GM18951 (cell line): ENCODE measurements around the gene ARHGEF38.

Experiments used
- POLR2A ChIP-seq: IDR thresholded peaks from 4 replicates; pipeline ENCODE4 v1.6.1; 2011; ENCODE audit warnings: mild to moderate bottlenecking; ENCODE audit not compliant: insufficient read length, insufficient read depth; ENCODE audit errors: extremely low read depth
- in situ Hi-C: fragments of 300-500 bp; cut with MboI; formaldehyde crosslinking; loops from one replicate; pipeline ENCODE4 v1.12.0; 2022; ENCODE audit warnings: low sequenced_read_pairs, mixed read lengths, inconsistent platforms; ENCODE audit not compliant: unreplicated experiment

ARHGEF38 gene

DNA sequence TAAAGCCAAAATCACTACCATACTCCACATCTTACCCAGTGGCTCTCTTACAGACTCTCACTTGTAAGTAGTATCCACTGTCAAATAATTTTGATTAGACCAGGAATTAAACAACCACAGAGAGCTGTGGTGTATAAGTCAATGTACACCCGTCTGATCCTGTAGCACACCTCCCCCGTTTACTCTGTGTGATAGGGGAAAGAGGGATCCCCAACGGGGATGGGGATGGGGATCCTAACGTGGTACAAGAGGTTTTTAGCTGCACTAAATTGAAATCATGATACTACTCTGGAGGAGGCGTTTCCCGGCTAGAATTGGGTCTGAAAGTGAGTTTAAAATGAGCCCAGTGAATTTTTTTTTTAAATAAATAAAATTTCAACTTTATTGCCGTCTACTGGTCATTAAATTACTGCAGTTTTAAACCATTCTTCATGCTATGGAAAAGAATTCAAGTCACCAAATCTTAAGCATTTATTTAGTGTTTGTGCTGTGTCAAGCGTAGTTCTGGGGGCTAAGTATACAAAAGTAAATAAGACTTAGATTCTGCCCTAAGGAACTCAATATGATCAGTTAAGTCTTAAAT is 79.5 kb downstream of the ARHGEF38 start:
- no peak for TF ChIP-seq POLR2A
- in situ Hi-C loops, result no loop called here

DNA sequence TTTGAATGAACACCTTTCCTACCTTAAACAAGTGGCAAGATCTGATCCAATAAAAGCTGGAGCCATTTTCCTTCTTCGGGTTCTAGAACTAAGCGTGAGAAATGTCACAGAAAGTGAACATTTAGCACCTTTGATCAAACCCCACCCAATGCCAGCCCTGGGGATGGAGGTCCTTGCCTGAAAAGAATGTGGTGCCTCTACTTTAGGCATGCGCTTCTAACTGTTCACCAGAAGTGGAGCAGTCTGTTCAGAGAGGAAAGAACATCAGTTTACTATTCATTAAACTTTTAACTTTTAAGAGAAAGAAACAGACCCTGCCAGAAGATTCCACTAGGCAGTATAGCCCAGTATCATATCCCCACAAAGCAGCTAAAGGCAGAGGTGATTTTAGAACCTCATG is 80.2 kb downstream of the ARHGEF38 start:
- no peak for TF ChIP-seq POLR2A
- in situ Hi-C loops, result no loop called here

DNA sequence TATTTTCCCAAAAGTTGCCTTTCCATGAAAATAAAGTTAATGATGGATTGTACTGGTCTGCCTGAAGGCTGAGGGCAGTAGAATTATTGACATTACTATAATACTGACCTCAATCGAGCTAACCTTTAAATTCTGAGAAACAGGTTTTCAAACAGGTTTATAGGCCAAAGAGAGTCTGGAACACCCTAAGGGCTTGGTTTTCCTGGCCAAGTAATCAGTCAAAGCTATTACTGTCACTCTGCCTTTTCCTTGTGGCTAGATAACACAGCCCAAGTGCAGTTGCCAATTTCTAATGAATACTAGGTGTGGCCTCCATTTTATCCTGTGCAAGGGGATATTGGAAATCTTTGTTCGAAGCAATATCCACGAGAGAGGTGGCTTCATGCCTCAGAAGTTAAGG is 80.8 kb downstream of the ARHGEF38 start:
- no peak for TF ChIP-seq POLR2A
- in situ Hi-C loops, result no loop called here

DNA sequence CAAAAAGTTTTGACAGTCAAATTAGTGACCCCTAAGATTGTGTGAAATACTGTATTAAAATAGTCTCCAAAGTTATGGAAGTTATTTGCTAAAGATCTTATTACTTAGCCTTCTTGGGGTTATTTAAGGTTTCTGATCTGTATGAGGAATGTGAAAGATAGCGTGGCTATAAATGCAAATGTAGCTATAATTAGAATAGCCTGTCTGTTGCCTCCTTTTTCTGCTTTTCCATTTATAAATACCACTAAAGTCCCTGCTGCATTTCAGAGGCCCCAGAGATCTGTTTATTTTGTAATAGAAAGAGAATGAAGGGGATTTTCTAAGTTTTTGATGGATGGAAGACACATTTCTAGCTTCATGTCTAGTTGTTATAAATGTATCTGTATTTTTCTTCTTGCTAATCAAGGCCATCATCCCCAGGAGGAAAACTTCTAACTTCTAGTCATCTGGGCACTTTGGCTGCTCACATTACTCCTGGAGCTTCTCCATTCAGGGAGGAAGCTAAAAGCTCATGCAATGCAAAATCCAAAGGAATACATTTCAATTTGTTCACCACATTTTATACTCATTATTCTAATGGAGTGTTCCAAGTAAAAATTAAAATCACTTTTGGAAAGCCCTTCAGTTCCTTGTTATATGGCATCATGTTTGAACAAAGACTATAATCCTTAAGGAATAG is 82.1 kb downstream of the ARHGEF38 start:
- in situ Hi-C loops, result no loop called here
- no peak for TF ChIP-seq POLR2A

DNA sequence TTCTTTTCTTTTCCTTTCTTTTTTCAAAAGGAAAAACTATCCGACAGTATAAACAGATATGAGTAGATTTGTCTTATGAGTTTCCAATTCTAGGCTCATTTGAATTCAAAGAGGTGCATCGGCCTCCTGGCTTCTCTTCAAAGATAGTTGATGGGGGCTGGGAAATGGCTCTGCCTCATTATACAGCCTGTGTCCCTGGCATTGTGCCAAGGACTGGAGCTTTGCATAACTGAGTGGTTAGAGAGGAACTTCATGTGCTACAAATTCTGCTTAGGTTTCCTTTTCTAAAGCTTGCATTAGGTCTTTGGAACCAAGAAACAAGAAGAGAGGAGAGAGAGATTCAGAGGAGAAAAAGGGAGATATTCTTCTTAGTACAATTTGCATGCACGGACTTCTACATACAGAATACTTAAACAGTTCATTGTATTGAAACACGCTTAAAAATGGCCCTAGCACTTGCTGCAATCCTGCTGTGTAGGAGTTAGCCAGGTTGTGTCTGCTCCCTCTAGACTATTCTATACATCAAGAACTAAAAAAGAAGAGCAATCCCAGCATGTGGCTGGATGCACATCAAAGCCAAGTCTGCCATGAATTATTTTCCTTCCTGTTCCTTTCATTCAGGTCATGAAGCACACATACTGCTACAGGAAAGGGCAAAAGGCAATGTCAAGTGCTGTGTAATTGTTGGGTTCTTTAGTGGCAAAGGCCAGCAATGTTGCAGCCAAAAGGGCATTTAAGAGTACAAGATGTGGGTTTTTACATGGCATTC is 85.2 kb downstream of the ARHGEF38 start:
- no peak for TF ChIP-seq POLR2A
- in situ Hi-C loops, result no loop called here

DNA sequence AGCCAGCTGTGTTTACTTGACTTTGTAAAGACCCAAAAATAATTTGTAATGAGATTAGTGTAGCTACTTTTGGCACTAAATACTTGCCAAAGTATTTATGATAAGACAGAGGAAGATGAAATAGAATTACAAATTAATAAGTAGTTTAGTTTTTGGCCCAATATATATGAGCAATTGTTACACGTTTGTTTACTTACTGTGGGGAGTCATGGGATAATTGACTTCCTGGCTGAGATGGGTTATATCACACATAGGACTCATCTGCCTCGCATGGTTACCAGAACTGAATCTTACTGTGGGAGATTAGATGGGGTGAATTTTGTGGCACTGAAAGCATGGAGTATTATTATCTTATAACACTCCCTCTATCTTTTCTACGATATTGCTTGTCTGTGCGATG is 89.4 kb downstream of the ARHGEF38 start:
- in situ Hi-C loops, result no loop called here

DNA sequence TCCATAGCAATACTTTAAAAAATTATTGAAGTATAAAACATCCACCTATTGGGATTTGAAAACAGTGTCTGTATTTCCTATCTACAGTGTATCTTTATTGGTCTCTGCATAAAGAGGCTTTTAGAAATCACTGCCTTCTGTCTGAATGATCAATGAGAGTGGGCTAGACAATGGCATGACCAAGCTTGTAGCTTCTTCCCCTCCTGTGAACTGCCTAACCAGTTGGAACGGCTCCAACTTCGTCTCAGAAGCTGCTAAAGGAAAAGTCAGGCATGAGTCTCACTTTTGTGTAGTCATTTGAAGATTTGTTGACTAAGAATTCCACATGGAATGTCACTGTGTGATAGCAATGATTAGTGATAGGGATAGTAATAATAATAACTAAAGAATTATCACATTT is 91.8 kb downstream of the ARHGEF38 start:
- TF ChIP-seq POLR2A, result no peak
- in situ Hi-C loops, result no loop called here

More for the DNA sequence above, 89.4 kb downstream of the ARHGEF38 start:
- TF ChIP-seq POLR2A, result no peak

DNA sequence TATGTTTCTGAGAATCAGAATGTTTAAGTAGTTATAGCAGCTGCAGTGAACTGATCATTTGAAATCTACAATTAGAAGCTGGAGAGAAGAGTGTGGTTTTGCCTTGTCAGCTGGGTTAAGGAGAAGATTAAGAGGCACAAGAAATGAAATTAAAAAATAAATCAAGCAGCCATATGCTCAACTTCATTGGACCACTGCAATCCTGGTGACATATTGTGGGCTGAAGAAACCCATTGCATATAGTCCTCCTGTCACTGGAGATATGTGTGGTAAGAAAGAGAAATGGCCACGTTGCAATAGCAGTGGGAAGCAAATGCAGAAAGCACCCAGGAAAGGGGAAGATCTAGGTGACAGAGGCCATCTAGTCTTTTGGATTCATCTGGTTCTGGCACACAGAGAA is 93.0 kb downstream of the ARHGEF38 start:
- TF ChIP-seq POLR2A, result no peak
- in situ Hi-C loops, result no loop called here

DNA sequence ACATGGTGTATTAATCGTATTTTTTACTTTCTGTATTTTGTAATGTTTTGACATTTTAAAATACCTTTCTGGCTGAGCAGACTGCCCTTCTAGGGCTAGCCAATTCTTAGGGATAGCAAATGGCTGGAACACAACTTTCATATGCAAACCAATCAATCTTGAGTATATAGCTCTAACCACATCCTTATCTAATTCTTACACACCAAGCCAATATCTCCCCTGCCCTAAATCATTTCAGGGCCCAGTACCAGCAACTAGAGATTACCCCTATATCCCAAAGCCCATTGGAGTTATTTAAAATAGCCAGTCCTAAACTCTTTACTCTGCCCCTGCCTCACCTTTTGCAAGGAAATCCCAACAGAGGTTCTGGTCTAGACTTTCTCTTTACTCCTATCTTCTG is 97.8 kb downstream of the ARHGEF38 start:
- in situ Hi-C loops, result no loop called here
- TF ChIP-seq POLR2A, result no peak

DNA sequence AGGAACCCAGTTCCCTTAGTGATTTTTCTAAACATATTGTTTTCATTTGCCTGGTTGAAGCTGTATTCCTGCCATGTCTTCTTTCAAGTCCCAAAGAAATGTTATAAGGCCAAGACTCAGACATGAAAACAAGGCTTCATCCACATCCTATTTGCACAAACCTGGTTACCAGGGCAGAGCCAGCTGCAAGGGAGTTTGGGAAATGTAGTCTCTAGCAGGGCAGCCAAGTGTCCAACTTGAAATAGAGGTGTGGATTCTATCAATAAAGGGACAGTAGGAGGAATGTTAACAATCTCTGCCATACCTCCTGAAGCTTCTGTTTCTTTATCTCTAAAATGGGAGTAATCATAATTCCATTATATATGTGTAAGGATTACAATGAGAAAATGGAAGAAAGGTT is 99.5 kb downstream of the ARHGEF38 start:
- no peak for TF ChIP-seq POLR2A
- in situ Hi-C loops, result no loop called here

DNA sequence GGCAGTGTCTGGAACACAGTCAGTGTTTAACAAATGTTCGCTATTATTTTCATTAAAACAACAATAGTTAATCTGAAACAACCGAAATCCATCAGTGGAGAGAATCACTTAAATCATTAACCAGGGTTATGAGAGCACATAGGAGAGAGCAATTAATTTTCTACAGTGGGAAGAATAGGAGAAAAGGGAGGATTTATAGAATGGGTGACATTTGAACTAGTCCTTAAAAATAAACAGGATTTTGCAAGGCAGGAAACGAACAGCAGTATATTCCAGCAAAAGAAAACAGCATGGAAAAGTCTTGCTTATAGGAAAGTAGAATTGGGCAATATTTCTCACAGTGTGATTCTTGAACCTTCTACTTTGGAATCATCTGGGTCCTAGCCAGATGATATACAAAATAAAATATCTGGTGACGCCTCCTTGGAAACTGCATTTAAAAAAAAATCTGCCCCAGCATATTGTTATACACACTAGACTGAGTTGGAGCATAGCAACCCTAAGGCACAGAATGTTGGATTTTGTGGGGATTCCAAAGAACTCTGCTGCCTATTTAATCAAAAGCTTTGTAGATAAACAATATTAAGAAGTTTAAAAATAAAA is 100.0 kb downstream of the ARHGEF38 start:
- in situ Hi-C loops, result no loop called here

DNA sequence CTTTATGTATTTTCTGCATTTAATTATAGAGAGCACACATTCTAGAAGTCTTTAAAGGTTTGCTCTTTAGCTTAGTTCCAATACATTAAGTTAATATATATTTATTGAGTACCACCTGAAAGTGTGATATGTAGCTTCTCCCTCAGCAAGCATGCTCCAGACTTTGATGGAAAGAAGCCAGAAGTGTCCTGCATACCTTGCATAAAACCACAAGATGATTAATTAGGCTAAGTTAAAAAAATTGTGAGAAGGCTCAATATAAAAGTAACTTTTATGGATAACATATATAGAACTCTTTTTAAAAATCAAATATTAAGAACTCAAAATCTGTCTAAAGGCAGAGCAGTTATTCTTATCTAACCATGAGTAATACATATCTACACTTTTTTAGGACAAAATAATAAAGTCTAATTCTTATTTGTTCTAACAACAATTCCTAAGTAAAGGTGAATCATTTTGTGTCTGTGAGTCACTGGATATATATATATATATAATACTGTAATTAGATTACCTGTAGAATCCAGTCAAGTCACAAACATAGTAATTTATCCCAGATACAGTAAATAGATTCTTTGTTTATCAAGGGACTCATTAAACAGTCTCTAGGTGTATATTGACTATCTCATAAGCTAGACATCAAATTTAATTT is 104.8 kb downstream of the ARHGEF38 start:
- no peak for TF ChIP-seq POLR2A
- in situ Hi-C loops, result no loop called here

More for the DNA sequence above, 100.0 kb downstream of the ARHGEF38 start:
- TF ChIP-seq POLR2A, result no peak

DNA sequence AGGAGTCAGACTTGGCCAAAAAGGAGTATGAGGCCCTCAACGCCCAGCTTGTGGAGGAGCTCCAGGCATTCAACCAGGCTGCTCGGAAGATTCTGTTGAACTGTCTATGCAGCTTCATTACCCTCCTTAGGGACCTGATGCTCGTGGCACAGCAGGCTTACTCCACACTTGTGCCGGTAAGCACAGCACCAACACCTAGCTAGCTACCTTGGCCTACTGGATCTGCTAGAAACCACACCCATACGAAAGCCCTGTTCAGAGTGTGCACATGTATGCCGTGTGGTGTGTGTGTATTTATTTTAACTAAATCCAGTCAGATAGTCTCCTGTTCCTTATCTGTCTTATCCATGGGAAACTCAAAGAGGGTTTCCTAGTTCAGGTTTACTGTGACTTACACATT is 106.8 kb downstream of the ARHGEF38 start:
- TF ChIP-seq POLR2A, result no peak
- in situ Hi-C loops, result no loop called here
